Measurements from ENCODE around the gene SLC5A10. TPM values are rescaled to one million over a fixed set of nuclear protein-coding genes. Genes with fewer than 3 reads are reported as not detected.

Gene SLC5A10
- total RNA-seq, 4 donors from 2014 or later: 0.40 to 0.76 (median 0.53) TPM; not detected in 1

DNA sequence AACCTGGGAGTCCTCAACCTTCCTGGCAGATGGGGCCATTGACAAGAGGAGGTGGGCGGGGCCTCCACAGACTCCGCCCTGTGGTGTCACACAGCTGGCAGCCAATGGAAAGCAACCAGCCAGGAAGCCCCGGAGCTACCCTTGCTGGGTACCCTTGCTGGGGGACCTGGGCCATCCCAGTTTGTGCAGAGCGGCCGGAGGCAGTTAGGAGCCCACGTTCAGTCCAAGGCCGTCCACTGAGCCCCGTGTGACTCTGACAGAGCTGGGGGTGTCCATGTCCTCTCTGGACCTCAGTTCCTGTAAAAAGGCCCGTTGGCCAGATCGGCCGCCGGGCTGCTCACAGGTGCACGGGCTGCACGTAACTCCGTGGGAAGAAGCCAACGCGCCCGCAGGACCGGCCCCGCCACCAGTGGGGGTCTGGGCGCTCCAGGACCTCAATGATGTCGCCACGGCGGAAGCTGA is 69.7 kb downstream of the SLC5A10 start:
- H3K36me3 ChIP-seq: no peaks in the 10 kb centered on the region
- 100% methylated on average over 5 of the region's 24 CpGs; no CpG with 5 or more reads in 1 of the 2 donors for WGBS, 2 donors
- no peak for TF ChIP-seq POLR2A (IDR thresholded peaks at IDR 0.05)
- TF ChIP-seq, protein P1, sequence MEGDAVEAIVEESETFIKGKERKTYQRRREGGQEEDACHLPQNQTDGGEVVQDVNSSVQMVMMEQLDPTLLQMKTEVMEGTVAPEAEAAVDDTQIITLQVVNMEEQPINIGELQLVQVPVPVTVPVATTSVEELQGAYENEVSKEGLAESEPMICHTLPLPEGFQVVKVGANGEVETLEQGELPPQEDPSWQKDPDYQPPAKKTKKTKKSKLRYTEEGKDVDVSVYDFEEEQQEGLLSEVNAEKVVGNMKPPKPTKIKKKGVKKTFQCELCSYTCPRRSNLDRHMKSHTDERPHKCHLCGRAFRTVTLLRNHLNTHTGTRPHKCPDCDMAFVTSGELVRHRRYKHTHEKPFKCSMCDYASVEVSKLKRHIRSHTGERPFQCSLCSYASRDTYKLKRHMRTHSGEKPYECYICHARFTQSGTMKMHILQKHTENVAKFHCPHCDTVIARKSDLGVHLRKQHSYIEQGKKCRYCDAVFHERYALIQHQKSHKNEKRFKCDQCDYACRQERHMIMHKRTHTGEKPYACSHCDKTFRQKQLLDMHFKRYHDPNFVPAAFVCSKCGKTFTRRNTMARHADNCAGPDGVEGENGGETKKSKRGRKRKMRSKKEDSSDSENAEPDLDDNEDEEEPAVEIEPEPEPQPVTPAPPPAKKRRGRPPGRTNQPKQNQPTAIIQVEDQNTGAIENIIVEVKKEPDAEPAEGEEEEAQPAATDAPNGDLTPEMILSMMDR (IDR thresholded peaks at IDR 0.05): no peak
- no peak overlapping the region for H3K4me3 ChIP-seq
- no peaks in the 10 kb centered on the region for H3K9me3 ChIP-seq
- H3K27me3 ChIP-seq: no peaks in the 10 kb centered on the region
- H3K4me1 ChIP-seq: peaks cover 2 to 28% (median 4%) of the 10 kb centered on the region in 3 donors
- DNase-seq: no peak
- no peak overlapping the region for H3K27ac ChIP-seq
- intact Hi-C loops (cut with DNase I): no loop called here

DNA sequence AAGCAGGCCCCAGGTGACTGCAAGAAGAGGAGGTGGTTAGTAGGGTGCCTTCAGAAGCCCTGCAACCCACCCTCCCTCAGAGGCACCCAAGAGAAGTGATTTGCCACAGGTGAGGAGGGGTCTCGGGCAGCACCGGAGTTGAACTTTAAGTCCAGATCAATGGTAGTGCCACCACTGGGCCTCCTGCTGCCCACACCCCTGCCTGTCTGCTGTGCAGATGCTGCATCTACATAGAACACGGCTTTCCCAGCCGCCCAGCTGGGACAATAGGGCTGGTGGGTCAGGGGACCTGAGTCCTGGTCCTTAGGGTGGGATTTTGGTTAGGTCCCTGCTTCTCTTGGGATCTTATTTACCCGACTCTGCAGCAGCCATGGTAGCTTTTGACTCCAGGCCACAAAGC is 70.2 kb downstream of the SLC5A10 start:
- H3K4me1 ChIP-seq: peaks cover 0 to 23% (median 0%) of the 10 kb centered on the region in 3 donors
- no peaks in the 10 kb centered on the region for H3K27me3 ChIP-seq
- no peak for DNase-seq
- H3K9me3 ChIP-seq: no peaks in the 10 kb centered on the region
- WGBS, 2 donors: 89 to 93% methylated on average over 3 to 4 of the region's 5 CpGs
- H3K4me3 ChIP-seq: no peak overlapping the region
- TF ChIP-seq, protein P1 (IDR thresholded peaks at IDR 0.05): no peak
- no peak for TF ChIP-seq POLR2A (IDR thresholded peaks at IDR 0.05)
- no peak overlapping the region for H3K27ac ChIP-seq
- intact Hi-C loops (cut with DNase I): no loop called here
- H3K36me3 ChIP-seq: no peaks in the 10 kb centered on the region

GRCh38 chr17:19022747-19023146 is 70.8 kb downstream of the SLC5A10 start:
- Histone ChIP-seq H3K36me3 (no peaks in the 10 kb centered on the region), H3K27ac (no peak overlapping the region), H3K27me3 (no peaks in the 10 kb centered on the region), H3K4me3 (no peak overlapping the region), H3K9me3 (no peaks in the 10 kb centered on the region), H3K4me1 (peaks cover 0 to 17% (median 0%) of the 10 kb centered on the region in 3 donors)
- intact Hi-C loops (cut with DNase I): no loop called here
- TF ChIP-seq, protein P1 (IDR thresholded peaks at IDR 0.05): no peak
- TF ChIP-seq POLR2A (IDR thresholded peaks at IDR 0.05): no peak
- WGBS, 2 donors: no CpG with 5 or more reads among the region's 6 CpGs
- no peak for DNase-seq

GRCh38 chr17:19023209-19023999 is 71.4 kb downstream of the SLC5A10 start:
- Histone ChIP-seq H3K4me3 (no peak overlapping the region), H3K4me1 (peaks cover 0 to 12% (median 0%) of the 10 kb centered on the region in 3 donors), H3K27ac (no peak overlapping the region), H3K9me3 (no peaks in the 10 kb centered on the region), H3K36me3 (no peaks in the 10 kb centered on the region), H3K27me3 (no peaks in the 10 kb centered on the region)
- WGBS, 2 donors: 72 to 81% methylated on average over 3 to 4 of the region's 9 CpGs
- TF ChIP-seq, protein P1 (IDR thresholded peaks at IDR 0.05): no peak
- no peak for TF ChIP-seq POLR2A (IDR thresholded peaks at IDR 0.05)
- intact Hi-C loops (cut with DNase I): no loop called here
- DNase-seq: no peak

All from esophagus squamous epithelium (tissue), 5 donors.